ENCODE results near the gene FCGBP.
A peak's percentile ranks its signal among the peaks of the same experiment; 100 is the strongest.

Gene FCGBP

GRCh38 chr19:39941615-39942365, 7.4 kb upstream of the FCGBP start:
- no peak for TF ChIP-seq CTCF (IDR thresholded peaks at IDR 0.05; ENCODE audit: low read depth, low read length, missing control alignments)
- Histone ChIP-seq H3K27me3 (replicated peaks) (no peaks in the 10 kb centered on the region), H3K4me3 (ENCODE audit: low read depth, low read length) (no peak overlapping the region), H3K27ac (peak overlapping the region; percentile 27), H3K36me3 (replicated peaks) (no peaks in the 10 kb centered on the region)
- in situ Hi-C loops (cut with HindIII; ENCODE audit: low pct_ligation_motif_present, low sequenced_read_pairs) = no loop called here
- DNase-seq = peak; percentile 52

GRCh38 chr19:39941151-39941550, 6.7 kb upstream of the FCGBP start:
- no peaks in the 10 kb centered on the region for H3K27me3 ChIP-seq (replicated peaks)
- no peak for DNase-seq
- in situ Hi-C loops (cut with HindIII; ENCODE audit: low pct_ligation_motif_present, low sequenced_read_pairs) = no loop called here
- TF ChIP-seq CTCF (IDR thresholded peaks at IDR 0.05; ENCODE audit: low read depth, low read length, missing control alignments) = no peak
- no peak overlapping the region for H3K4me3 ChIP-seq (ENCODE audit: low read depth, low read length)
- H3K27ac ChIP-seq = peak overlapping the region; percentile 1
- no peaks in the 10 kb centered on the region for H3K36me3 ChIP-seq (replicated peaks)

- H3K27me3 ChIP-seq (replicated peaks) = no peaks in the 10 kb centered on the region
- DNase-seq = no peak
- H3K36me3 ChIP-seq (replicated peaks) = no peaks in the 10 kb centered on the region
- in situ Hi-C loops (cut with HindIII; ENCODE audit: low pct_ligation_motif_present, low sequenced_read_pairs) = no loop called here
- H3K27ac ChIP-seq = no peak overlapping the region
- no peak overlapping the region for H3K4me3 ChIP-seq (ENCODE audit: low read depth, low read length)
- no peak for TF ChIP-seq CTCF (IDR thresholded peaks at IDR 0.05; ENCODE audit: low read depth, low read length, missing control alignments)
Measured at GRCh38 chr19:39940221-39940833, 5.9 kb upstream of the FCGBP start.

GRCh38 chr19:39939556-39939955, 5.1 kb upstream of the FCGBP start:
- H3K4me3 ChIP-seq (ENCODE audit: low read depth, low read length) = no peak overlapping the region
- in situ Hi-C loops (cut with HindIII; ENCODE audit: low pct_ligation_motif_present, low sequenced_read_pairs) = no loop called here
- H3K27ac ChIP-seq = no peak overlapping the region
- DNase-seq = no peak
- no peak for TF ChIP-seq CTCF (IDR thresholded peaks at IDR 0.05; ENCODE audit: low read depth, low read length, missing control alignments)
- no peaks in the 10 kb centered on the region for H3K36me3 ChIP-seq (replicated peaks)
- no peaks in the 10 kb centered on the region for H3K27me3 ChIP-seq (replicated peaks)

DNA sequence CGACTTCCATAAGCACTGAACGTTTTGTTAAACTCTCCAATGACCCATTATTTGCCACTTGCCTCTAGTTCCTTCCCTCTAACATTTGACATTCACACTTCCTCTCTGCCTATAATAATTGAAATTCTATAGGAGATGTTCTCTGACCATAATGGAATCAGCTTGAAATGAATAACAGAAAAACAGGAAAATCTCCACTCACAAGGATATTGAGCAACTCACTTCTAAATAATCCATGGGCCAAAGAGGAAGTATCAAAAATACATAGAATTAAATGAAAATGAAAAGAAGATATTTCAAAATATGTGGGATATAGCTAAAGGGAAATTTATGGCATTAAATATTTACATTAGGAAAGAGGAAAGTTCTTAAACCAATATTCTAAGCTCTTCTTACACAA, 3.4 kb upstream of the FCGBP start:
- in situ Hi-C loops (cut with HindIII; ENCODE audit: low pct_ligation_motif_present, low sequenced_read_pairs) = no loop called here
- H3K36me3 ChIP-seq (replicated peaks) = no peaks in the 10 kb centered on the region
- H3K27ac ChIP-seq = no peak overlapping the region
- no peak for TF ChIP-seq CTCF (IDR thresholded peaks at IDR 0.05; ENCODE audit: low read depth, low read length, missing control alignments)
- DNase-seq = no peak
- H3K4me3 ChIP-seq (ENCODE audit: low read depth, low read length) = no peak overlapping the region
- H3K27me3 ChIP-seq (replicated peaks) = no peaks in the 10 kb centered on the region

Measured in brain microvascular endothelial cell (primary cell).